GM19328 (cell line): ENCODE results near the gene PIK3R2.
"Not testable (repeated sequence)": the region's sequence is repeated elsewhere in the genome, so short reads cannot be mapped to it uniquely, and the experiment has no call there.

Experiments used
- ATAC-seq: cut with Tn5 transposase; IDR thresholded peaks from one replicate; pipeline ENCODE4 v1.9.1; 2021; ENCODE audit warnings: mild to moderate bottlenecking, moderate library complexity; ENCODE audit not compliant: unreplicated experiment

PIK3R2 gene

GRCh38 chr19:18198374-18198773, 45.4 kb downstream of the PIK3R2 start:
- ATAC-seq = no peak

- ATAC-seq = no peak
Observed at GRCh38 chr19:18202397-18202777, 49.4 kb downstream of the PIK3R2 start.

- ATAC-seq = no peak
Observed at GRCh38 chr19:18202778-18203407, 49.9 kb downstream of the PIK3R2 start.

- no peak for ATAC-seq
Observed at GRCh38 chr19:18203408-18203862, 50.5 kb downstream of the PIK3R2 start.

- peak; percentile 91 for ATAC-seq
Observed at GRCh38 chr19:18203863-18204393, 51.0 kb downstream of the PIK3R2 start, which contains the start of gene RAB3A. Gene RAB3A, minus strand, starts transcription at chr19:18204042. Its CDS starts 1,302 bp downstream, at chr19:18202740.

- ATAC-seq = peak; percentile 8
Observed at GRCh38 chr19:18204394-18205199, 51.6 kb downstream of the PIK3R2 start.

- ATAC-seq = no peak
Observed at GRCh38 chr19:18205200-18205892, 52.4 kb downstream of the PIK3R2 start.

GRCh38 chr19:18206018-18206417, 53.1 kb downstream of the PIK3R2 start:
- no peak for ATAC-seq

GRCh38 chr19:18208098-18208951, 55.4 kb downstream of the PIK3R2 start:
- no peak for ATAC-seq

- not testable (repeated sequence) for ATAC-seq
Observed at GRCh38 chr19:18209912-18210311, 56.9 kb downstream of the PIK3R2 start.

GRCh38 chr19:18211683-18212082, 58.7 kb downstream of the PIK3R2 start:
- no peak for ATAC-seq

- ATAC-seq = no peak
Observed at GRCh38 chr19:18214779-18215433, 61.9 kb downstream of the PIK3R2 start.

- no peak for ATAC-seq
Observed at GRCh38 chr19:18216789-18217188, 63.8 kb downstream of the PIK3R2 start.

- ATAC-seq = no peak
Observed at GRCh38 chr19:18218159-18218558, 65.2 kb downstream of the PIK3R2 start.

GRCh38 chr19:18218600-18218999, 65.6 kb downstream of the PIK3R2 start:
- no peak for ATAC-seq
